NOMO-1 treated with dmso at 0.1 percent for 144 hours (cell line): ENCODE data around the gene IL36B.

Experiments
- DNase-seq: peaks from one replicate; lab custom pipeline; 2025; ENCODE audit not compliant: unreplicated experiment; lab: John Stamatoyannopoulos, UW

IL36B gene

DNA sequence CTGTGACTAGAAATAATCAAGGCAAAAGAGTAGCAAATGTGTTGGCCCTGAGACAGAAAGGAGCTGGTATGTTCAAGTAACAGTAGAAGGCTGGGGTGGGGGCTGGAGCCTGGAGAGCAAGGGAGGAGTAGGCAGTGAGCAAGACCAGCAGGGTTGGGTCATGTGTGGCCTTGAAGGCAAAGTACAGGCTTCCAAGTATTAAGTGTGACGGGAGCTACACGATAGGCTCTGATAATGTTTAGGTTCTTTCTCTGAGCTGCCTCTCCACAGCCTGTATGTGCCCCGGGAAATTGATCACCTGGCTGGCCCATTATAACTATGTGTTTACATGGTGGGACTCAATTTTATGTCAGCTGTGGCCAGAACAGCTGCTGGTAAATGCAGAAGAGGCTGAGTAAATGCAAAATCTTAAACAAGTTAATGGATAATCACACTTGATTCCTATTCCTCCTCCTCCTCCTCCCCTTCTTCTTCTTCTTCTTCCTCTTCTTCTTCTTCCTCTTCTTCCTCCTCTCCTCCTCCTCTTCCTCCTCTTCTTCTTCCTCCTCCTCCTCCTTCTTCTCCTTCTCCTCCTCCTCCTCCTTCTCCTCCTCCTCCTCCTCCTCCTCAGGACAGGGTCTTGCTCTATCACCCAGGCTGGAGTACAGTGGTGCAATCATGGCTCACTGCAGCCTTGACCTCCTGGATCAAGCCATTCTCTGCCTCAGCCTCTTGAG is 24.4 kb upstream of the IL36B start:
- no peak for DNase-seq

DNA sequence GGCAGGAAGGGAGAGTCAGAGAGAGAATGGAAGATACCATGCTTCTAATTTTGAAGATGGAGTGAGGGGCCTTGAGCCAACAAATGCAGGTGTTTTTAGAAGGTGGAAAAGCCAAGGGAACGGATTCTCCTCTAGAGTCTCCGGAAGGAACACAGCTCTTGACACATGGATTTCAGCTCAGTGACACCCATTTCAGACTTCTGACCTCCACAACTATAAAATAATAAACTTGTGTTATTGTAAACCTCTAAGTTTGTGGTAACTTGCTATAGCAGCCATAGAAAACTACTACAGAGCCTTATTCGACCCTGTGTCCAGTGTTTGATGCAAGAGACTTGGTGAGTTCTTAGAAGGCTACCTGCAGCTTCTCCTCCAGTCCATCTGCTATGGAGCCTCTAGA is 22.9 kb upstream of the IL36B start:
- DNase-seq: no peak

DNA sequence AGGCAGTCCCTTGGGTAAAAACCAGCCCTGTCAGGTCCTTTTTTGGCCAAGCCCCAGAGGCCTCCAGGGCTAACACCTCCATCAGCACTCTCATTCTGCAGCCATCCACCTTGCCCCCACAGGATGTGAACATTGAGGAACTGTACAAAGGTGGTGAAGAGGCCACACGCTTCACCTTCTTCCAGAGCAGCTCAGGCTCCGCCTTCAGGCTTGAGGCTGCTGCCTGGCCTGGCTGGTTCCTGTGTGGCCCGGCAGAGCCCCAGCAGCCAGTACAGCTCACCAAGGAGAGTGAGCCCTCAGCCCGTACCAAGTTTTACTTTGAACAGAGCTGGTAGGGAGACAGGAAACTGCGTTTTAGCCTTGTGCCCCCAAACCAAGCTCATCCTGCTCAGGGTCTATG is 22.4 kb upstream of the IL36B start:
- no peak for DNase-seq

DNA sequence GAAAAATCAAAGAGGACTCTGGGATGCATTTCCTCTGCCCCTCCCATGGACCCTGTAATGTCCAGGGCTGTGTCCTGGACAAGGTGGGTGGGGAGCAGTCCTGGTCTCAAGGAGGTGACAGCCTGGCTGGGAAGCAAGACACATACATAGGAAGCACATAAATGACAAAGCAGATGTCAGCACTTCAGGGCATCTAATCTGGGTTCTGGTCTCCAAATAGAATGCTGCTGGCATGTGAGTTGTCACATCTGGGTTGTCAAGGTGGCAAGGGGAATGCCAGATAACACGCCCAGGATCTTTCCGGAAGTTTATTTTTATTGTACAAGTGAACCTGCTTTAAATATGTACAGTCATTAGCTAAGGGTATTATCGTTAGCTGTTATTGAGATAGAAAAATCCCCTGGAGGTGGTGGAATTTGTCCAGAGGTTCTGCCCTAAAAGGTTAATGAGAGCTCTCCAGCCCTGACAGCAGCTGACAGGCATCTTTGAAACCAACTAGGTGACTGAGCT is 20.7 kb upstream of the IL36B start:
- no peak for DNase-seq

DNA sequence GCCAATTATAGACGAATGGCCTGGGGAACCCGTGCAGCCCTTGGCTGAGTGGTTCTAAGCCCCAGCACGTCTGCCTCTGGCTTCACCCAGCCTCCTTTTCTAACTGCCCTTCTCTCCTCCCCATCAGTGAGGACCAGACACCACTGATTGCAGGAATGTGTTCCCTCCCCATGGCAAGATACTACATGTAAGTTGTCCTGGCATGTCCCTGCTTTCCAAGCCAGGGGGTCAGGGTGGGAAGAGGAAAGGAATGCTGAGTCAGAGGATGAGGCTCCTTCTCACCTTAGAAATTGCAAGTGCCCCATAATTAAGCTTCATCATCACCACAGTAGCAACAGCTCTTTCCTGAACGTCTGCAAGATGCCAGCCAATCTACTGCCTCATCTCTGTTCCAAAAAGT is 19.9 kb upstream of the IL36B start:
- DNase-seq: no peak

DNA sequence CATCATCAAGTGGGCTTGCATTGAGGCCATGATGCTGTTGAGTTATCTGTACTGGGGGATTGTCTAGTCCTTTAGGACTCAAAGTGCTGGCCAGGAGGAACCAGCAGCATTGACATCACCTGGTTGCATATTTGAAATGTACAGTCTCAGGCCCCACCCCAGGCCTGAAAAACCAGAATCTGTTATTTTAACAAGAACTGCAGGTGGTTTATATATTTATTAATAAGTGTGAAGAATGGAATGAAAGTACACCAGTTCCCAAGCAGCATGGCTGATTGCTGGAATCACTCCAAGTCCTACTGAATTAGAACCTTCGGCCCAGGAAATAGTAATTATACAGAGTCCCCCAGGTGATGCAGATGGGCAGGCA is 17.9 kb upstream of the IL36B start:
- no peak for DNase-seq

DNA sequence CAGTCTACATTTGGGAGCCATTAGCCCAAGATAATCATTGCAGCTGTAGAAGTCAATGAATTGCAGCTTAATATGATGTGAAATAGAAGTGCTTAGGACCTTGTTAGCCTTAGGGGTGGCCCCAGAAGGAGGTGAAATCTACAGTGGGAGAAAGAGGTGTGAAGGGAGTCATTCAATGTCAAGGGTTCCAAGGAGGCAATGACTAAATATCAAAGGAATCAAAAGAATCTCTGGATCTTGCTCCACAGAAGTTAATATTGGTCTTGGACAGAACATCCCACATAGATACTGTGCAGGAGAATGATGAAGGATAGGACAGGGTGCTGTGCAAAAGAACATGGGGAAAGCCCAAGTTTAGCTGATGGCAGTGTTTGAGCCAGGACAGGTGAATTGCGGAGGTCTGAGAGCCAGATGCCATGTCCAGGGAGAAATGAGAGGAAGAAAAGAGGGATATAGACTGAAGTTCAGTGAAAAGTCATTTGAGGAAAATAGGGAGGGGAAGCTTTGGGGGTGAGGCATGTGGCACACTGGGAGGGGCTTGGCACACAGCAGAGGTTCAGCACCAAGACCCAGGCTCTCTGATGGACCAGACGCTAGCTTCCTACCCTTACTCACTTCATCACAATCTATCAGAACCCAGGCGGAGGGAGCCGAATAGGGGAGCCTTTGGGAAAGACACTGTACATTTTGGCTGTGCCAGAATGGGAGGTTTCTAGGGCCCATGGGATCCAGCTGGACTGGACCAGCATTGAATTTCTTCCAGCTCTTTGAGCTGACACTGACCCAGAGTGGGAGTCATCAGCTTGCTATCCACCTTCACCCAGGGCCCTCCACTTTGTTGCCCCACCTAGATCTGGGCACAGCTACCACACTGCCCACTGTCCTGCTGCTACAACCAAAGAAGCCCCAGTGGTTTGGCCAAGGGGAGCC is 17.3 kb upstream of the IL36B start:
- DNase-seq: no peak

DNA sequence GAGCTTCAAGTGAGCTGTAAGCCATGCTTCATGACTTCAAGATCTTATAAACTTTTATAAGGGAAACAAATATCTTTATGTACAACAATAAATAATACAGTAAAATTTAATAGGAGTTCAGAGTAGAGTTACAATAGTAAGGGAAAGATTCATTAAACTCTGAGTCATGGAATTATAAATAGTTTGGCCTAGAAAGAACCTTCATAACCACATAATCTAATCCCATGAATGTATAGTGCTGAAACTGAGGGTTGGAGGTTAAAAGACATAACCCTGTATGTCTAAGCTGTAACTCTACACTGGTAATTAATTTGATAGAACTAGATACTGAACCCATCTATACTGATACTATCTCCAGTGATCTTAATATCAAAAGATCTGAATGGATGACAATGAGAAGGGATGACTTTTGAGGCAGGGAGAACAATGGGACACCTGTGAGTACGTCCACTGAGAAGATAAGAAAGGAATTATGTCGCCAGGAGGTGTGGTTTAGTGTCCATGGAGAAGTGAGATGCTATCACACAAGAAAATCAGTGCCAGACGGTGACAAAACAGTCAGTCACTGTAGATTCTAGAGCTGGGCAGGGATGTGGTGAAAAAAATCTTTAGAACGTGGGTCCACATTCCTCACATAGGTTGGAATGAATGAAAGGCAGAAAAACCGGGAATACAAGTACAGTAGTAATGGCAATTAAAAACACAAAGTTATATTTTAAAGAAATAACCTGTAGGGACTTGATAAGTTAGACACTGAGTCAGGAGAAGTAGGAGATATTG is 16.2 kb upstream of the IL36B start:
- DNase-seq: no peak

DNA sequence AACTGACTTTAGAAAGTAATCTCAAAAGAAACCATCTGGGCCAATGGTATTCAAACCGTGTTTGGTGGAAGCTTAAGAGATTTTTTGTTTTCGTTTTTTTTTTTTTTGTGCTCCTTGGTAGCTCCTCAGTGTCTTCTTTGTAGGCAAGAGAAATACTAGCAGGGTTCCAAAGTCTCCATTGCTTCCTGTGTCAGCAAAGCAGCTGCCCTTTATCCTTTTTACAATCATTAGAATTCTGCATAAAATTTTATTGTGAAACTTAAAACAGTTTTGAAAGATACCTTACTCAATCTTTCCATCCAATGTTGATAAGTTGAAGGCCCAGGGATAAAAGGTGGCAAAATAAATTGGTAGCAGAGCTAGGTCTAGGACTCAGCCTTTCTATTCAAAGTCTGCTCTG is 15.6 kb upstream of the IL36B start:
- DNase-seq: no peak

DNA sequence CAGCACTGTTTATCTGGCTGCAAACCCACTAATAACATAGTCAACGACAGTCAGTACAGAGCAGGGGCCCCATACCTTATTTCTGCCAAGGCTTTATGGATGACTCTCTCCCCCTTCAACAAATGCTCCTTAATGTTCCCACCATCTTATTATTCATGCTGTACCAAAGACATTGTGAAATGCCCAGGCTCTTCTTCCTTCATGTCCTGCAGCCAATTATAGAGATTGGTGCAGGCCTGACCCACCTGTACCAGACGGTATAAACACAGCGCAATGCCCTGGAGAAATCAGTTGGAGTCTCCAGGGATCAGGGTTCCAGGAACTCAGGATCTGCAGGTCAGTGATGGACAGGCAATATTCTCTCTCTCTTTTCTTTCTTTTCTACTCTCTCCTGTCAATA is 15.0 kb upstream of the IL36B start, which contains the start of gene IL1F10:
TSS of gene IL1F10 (plus strand) at position 290 of the 400 bp plus-strand sequence. CDS start 4,769 bp downstream, outside the sequence.
- no peak for DNase-seq

DNA sequence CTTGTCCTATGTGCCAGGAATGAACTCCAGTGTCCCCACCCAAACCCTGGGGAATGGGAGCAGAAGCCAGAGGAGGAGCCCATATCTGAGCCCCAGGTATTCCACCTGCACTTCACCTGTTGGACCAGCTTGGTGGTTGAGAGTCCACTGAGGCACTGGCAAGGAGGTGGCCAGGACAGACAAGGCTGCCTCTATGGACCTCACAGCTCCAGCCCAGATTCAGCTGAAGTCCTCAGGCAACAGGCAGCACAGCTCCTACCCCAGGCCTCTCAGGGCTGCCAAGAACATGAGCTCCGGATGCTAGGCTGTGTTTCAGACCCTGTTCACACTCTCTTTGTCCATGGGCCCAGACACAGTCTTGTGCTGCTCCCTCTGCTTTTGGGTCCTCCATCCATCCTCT is 12.2 kb upstream of the IL36B start:
- DNase-seq: no peak

DNA sequence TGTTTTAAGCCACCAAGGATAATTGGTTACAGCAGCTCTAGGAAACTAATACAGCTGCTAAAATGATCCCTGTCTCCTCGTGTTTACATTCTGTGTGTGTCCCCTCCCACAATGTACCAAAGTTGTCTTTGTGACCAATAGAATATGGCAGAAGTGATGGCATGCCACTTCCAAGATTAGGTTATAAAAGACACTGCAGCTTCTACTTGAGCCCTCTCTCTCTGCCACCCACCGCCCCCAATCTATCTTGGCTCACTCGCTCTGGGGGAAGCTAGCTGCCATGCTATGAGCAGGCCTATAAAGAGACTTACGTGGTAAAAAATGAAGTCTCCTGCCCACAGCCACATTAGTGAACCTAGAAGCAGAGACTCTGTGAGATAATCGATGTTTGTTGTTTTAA is 11.6 kb upstream of the IL36B start:
- no peak for DNase-seq

DNA sequence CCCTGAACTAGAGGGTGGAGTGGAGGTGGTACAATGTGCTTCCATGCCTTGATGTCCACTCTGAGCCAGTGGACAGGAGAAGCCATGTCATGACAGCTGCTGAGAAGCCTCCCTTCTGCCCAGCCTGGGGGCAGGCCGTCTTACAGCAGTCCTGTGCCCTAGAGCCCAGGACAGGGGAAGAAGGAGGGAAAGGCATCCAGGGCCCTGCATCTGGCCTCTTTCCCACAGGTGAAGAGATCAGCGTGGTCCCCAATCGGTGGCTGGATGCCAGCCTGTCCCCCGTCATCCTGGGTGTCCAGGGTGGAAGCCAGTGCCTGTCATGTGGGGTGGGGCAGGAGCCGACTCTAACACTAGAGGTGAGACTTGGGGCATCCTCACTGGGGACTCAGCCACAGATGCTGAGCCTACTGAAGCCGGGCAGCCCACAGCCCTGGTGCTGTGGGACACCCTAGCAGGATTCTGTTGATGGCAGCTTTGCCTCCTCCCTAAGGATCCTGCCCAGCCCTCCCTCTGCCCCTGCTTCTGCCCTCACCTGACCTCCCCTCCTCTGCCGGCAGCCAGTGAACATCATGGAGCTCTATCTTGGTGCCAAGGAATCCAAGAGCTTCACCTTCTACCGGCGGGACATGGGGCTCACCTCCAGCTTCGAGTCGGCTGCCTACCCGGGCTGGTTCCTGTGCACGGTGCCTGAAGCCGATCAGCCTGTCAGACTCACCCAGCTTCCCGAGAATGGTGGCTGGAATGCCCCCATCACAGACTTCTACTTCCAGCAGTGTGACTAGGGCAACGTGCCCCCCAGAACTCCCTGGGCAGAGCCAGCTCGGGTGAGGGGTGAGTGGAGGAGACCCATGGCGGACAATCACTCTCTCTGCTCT is 9.5 kb upstream of the IL36B start:
- DNase-seq: no peak

DNA sequence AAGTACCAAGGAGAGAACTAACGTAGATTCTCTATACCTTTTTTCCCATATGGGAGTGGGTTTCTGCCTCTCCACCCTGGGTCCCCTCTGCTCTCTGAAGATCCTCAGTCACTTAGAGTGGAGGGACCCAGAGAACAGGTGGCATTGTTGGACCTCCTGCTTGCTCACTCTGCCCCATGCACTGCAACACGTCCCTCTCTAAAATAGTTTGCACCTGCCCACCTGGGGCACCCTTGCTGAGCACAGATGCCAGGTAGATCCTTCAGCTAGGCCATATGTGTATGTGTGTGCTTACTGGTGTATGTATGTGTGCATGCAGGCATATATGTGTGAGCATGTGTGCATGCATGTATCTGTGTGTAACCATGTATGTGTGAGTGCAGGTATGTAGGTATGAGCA is 8.6 kb upstream of the IL36B start:
- no peak for DNase-seq

DNA sequence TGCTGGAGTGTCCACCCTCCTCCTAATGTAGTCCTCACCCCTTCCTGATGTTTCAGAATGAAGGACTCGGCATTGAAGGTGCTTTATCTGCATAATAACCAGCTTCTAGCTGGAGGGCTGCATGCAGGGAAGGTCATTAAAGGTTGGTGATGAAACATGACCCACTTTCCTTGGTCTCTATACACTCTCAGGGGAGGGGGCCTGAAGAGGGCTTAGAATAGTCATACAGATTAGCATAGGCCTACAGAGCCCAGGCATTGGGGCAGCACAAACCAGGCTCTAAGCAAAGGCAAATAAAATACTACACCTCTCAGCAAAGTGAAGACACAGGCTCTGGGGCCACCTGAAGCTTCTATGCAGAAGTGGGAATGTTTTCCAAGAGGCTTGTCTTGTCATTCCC is 8.1 kb upstream of the IL36B start:
- DNase-seq: no peak

DNA sequence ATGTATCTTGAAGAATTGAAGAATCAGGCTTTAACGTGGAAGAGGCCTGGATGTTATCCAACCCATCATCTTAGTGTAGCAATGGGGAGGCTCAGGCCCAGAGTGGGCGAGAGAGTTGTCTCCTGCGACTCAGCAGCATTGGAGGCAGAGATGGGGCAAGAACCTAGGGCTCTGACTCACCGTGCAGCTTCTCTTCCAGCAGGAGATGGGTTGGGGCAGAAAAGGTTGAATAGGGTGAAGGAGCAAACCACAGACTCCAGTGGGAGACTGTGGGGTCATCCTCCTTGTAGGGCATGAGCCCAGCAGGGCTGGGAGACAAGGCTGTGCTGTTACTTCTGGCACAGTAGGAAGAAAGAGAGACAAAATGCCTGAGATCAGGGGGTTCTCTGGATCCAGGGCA is 7.7 kb upstream of the IL36B start:
- DNase-seq: no peak

DNA sequence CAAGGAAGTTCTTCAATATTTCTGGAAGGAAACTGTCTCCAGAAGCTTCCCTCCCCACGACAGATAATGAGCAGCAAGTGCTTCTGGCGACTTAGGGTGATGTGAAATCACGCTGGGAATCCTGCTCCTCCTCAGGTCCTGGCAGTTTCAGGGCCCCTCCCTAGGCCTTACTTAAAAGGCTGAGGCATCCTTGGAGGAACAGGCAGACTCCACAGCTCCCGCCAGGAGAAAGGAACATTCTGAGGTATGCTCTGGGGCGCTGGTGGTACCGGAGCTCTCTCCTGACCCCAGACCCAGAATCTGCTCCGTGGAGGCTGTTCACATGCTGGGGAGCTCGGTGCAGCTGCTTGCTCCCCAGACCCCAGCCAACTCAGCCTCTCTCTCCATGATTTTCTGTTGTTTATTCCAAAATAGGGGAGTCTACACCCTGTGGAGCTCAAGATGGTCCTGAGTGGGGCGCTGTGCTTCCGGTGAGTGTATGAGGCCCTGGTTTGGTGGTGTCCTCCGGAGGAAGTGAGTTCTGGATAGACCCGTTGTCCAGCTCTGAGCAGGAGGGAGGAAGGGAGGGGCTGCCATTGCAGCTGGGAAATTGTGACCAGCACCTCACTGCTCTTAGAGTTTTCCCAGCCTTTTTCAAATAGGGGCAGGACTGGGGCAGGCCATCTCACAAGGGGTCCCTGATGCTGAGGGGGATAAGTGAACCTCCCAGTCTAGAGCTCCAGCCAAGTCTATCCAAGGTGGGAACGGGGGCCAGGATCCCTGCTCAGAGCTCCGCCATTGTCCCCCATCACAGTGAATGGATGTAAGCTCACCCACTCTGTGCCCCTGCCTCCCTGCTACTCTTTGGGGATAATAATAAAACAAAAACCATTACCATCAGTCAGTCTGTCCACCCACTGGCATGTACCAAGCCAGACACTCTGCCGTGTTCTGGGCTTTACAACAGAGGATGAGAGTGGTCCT is 6.6 kb upstream of the IL36B start, which contains the start of gene IL36RN:
TSS of gene IL36RN (plus strand) at position 201 of the 963 bp plus-strand sequence. CDS start at position 442, 241 bp downstream.
- no peak for DNase-seq

DNA sequence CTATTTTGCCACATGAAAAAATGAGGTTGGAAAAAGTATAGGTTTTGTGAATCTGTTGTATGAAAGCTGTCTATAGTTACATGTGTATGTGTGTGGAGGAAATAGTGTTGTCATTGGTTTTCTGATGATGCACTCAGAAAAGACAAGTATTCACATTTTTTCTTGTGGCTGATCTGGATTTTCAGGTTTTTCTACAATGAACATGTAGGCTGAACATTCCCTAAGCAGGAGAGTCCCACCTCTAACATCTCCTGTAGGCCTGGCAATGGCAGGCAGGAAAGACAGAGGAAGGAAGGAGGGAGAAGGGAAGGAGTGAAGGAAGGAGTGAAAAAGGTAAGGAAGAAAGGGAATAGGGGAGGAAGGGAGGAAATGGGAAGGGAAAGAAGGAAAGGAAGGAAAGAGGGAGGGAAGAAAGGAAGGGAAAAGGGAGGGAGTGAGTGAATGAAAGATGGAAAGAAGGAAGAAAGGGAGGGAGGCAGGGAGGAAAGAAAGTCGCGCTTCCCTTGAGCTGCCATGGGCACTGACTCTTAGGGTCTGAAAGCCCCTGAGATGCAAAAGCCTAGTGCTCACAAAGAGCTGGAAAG is 5.8 kb upstream of the IL36B start:
- no peak for DNase-seq

DNA sequence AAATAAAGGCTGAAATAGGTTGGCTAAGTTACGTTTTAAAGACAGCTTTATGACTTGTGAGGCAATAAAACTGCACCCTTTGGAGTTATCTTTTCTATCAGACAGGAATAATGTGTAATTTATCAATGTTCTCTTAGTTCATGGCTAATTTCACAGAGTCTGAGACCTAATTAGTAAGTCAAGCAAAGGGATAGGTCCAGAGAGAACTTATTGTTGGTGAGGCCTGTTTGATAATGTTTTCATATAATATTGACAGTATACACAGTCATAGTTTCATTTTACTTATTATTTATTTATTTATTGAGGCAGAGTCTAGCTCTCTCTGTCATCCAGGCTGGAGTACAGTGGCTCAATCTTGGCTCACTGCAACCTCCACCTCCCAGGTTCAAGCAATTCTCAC is 4.5 kb upstream of the IL36B start:
- no peak for DNase-seq
